NT2/D1 (cell line): ENCODE measurements around the gene MBP.

Source experiments
- DNase-seq: peaks from one replicate; pipeline ENCODE4 v3.0.0-alpha.2; 2011; ENCODE audit warnings: low read depth, low spot score
- H3K27me3 ChIP-seq: 2 replicates; pipeline ENCODE4 v1.6.0; 2011; ENCODE audit warnings: mild to moderate bottlenecking; ENCODE audit not compliant: insufficient read length, insufficient read depth
- H3K36me3 ChIP-seq: 2 replicates; pipeline ENCODE4 v1.6.1; 2011; ENCODE audit warnings: mild to moderate bottlenecking, low read length, mixed read lengths; ENCODE audit not compliant: insufficient read depth, insufficient read length
- H3K4me1 ChIP-seq: 2 replicates; pipeline ENCODE4 v1.5.1; 2011; ENCODE audit not compliant: insufficient read depth, insufficient read length
- H3K4me3 ChIP-seq: 2 replicates; pipeline ENCODE4 v1.5.1; 2011; ENCODE audit warnings: low read depth; ENCODE audit not compliant: insufficient read length
- H3K9ac ChIP-seq: 2 replicates; pipeline ENCODE4 v1.6.0; 2011; ENCODE audit warnings: low read depth; ENCODE audit not compliant: insufficient read length
- H3K9me3 ChIP-seq: 2 replicates; pipeline ENCODE4 v1.5.1; 2011; ENCODE audit warnings: mild to moderate bottlenecking, low read length; ENCODE audit not compliant: insufficient read depth
- SUZ12 ChIP-seq: IDR thresholded peaks from 2 replicates; pipeline ENCODE4 v1.6.1; 2011; ENCODE audit not compliant: insufficient read length, insufficient read depth; ENCODE audit errors: extremely low read depth
- YY1 ChIP-seq: IDR thresholded peaks from 2 replicates; pipeline ENCODE4 v1.6.1; 2011; ENCODE audit not compliant: insufficient read length, insufficient read depth
- ZNF274 ChIP-seq: IDR thresholded peaks from 2 replicates; pipeline ENCODE4 v1.6.1; 2011; ENCODE audit warnings: mild to moderate bottlenecking, low read depth, low read length

Gene MBP

GRCh38 chr18:77077401-77077800, 55.2 kb downstream of the MBP start:
- no peak overlapping the region for H3K4me3 ChIP-seq
- peaks cover 6% of the 10 kb centered on the region for H3K4me1 ChIP-seq
- H3K9me3 ChIP-seq, result no peaks in the 10 kb centered on the region
- no peaks in the 10 kb centered on the region for H3K27me3 ChIP-seq
- H3K36me3 ChIP-seq, result no peaks in the 10 kb centered on the region
- H3K9ac ChIP-seq, result no peak overlapping the region
- DNase-seq, result no peak
- TF ChIP-seq ZNF274 (no peak), YY1 (no peak)

DNA sequence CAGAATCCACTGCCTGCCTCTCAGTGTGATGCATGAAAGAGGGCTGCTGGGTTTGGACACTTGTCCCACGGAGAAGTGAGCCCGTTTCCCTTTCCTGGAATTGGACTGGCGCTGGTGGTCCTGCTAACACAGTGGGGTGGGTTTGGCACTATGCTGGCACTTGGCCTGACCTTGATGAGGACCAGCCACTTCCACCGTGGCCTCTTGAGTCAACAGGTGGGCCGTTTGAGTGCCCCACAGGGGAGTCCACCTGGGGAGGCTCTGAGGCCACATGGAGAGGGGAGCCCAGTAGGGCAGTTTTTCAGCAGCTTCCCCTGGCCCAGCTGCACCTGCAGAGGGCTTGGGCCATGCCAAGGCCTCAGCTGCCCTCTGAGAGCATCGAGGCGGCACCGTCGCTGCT, 56.5 kb downstream of the MBP start:
- TF ChIP-seq YY1, result no peak
- no peak for TF ChIP-seq SUZ12
- no peak for TF ChIP-seq ZNF274
- Histone ChIP-seq H3K36me3 (no peaks in the 10 kb centered on the region), H3K27me3 (no peaks in the 10 kb centered on the region), H3K4me3 (no peak overlapping the region), H3K4me1 (peaks cover 6% of the 10 kb centered on the region), H3K9ac (no peak overlapping the region), H3K9me3 (no peaks in the 10 kb centered on the region)
- no peak for DNase-seq

GRCh38 chr18:77074431-77074830, 58.2 kb downstream of the MBP start:
- Histone ChIP-seq H3K9me3 (no peaks in the 10 kb centered on the region), H3K9ac (no peak overlapping the region), H3K4me1 (peaks cover 8% of the 10 kb centered on the region), H3K4me3 (no peak overlapping the region), H3K36me3 (no peaks in the 10 kb centered on the region), H3K27me3 (no peaks in the 10 kb centered on the region)
- DNase-seq, result no peak
- no peak for TF ChIP-seq ZNF274
- no peak for TF ChIP-seq SUZ12
- TF ChIP-seq YY1, result no peak

- H3K4me3 ChIP-seq, result no peak overlapping the region
- H3K9me3 ChIP-seq, result no peaks in the 10 kb centered on the region
- H3K36me3 ChIP-seq, result no peaks in the 10 kb centered on the region
- no peak for DNase-seq
- H3K9ac ChIP-seq, result no peak overlapping the region
- H3K4me1 ChIP-seq, result peaks cover 3% of the 10 kb centered on the region
- TF ChIP-seq SUZ12, result no peak
- TF ChIP-seq YY1, result no peak
- no peak for TF ChIP-seq ZNF274
- H3K27me3 ChIP-seq, result no peaks in the 10 kb centered on the region
Measured at GRCh38 chr18:77073336-77074093, 59.1 kb downstream of the MBP start.

- Histone ChIP-seq H3K27me3 (no peaks in the 10 kb centered on the region), H3K9ac (no peak overlapping the region), H3K4me1 (peaks cover 3% of the 10 kb centered on the region), H3K9me3 (no peaks in the 10 kb centered on the region), H3K36me3 (no peaks in the 10 kb centered on the region), H3K4me3 (no peak overlapping the region)
- TF ChIP-seq ZNF274, result no peak
- no peak for TF ChIP-seq SUZ12
- TF ChIP-seq YY1, result no peak
- no peak for DNase-seq
Measured at GRCh38 chr18:77072566-77072965, 60.0 kb downstream of the MBP start.

DNA sequence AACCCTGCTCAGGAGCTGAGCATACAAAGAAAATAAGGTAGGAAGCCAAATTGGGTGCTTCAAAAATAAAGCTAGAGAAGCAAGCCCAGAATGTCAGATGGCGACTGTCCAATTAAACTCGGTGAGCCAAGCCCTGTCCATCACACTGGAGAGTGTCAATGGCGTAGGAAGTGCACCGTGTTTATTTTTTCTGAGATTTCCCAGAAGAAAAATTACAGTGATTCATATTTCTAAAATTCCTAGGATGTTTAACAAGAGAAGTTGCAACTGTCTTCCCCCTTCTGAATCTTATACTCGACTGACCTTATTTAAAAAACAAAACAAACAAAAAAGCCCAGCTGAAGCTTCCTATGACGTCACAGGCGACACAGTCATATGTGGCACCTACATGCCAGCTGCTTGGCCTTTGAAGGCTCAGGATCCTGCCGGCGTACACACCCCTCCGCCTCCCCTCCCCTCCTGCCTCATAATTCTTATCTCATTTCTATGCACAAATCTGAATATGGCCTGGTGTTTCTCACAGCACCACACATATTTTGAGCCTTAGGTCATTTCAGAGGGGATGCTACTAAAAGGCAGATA, 60.8 kb downstream of the MBP start:
- peaks cover 3% of the 10 kb centered on the region for H3K4me1 ChIP-seq
- no peak for TF ChIP-seq ZNF274
- TF ChIP-seq SUZ12, result no peak
- no peak for TF ChIP-seq YY1
- no peak overlapping the region for H3K9ac ChIP-seq
- DNase-seq, result no peak
- no peak overlapping the region for H3K4me3 ChIP-seq
- H3K36me3 ChIP-seq, result no peaks in the 10 kb centered on the region
- H3K27me3 ChIP-seq, result no peaks in the 10 kb centered on the region
- H3K9me3 ChIP-seq, result no peaks in the 10 kb centered on the region

GRCh38 chr18:77071061-77071460, 61.5 kb downstream of the MBP start:
- Histone ChIP-seq H3K9me3 (no peaks in the 10 kb centered on the region), H3K36me3 (no peaks in the 10 kb centered on the region), H3K27me3 (no peaks in the 10 kb centered on the region), H3K4me1 (peaks cover 3% of the 10 kb centered on the region), H3K4me3 (no peak overlapping the region), H3K9ac (no peak overlapping the region)
- TF ChIP-seq YY1 (no peak), ZNF274 (no peak), SUZ12 (no peak)
- no peak for DNase-seq

GRCh38 chr18:77070627-77071026, 62.0 kb downstream of the MBP start:
- TF ChIP-seq ZNF274 (no peak), YY1 (no peak), SUZ12 (no peak)
- no peak overlapping the region for H3K9ac ChIP-seq
- no peak for DNase-seq
- H3K27me3 ChIP-seq, result no peaks in the 10 kb centered on the region
- H3K4me3 ChIP-seq, result no peak overlapping the region
- H3K4me1 ChIP-seq, result peaks cover 4% of the 10 kb centered on the region
- H3K9me3 ChIP-seq, result no peaks in the 10 kb centered on the region
- H3K36me3 ChIP-seq, result no peaks in the 10 kb centered on the region
